GM18519 (cell line): ENCODE measurements around the gene MDM2.
"Not testable (repeated sequence)": the region's sequence is repeated elsewhere in the genome, so short reads cannot be mapped to it uniquely, and the experiment has no call there.

Experiments
- ATAC-seq: cut with Tn5 transposase; IDR thresholded peaks from one replicate; pipeline ENCODE4 v1.9.1; 2021; ENCODE audit warnings: mild to moderate bottlenecking, moderate library complexity; ENCODE audit not compliant: unreplicated experiment, low FRiP score

Gene MDM2

GRCh38 chr12:68804657-68805591 lies 3.1 kb upstream of the MDM2 start:
- no peak for ATAC-seq

GRCh38 chr12:68805592-68806120 lies 2.3 kb upstream of the MDM2 start:
- ATAC-seq, result no peak

- ATAC-seq, result no peak
Observed at GRCh38 chr12:68806488-68807237, 1.3 kb upstream of the MDM2 start.

GRCh38 chr12:68807274-68807575 lies 752 bp upstream of the MDM2 start:
- ATAC-seq, result not testable (repeated sequence)

GRCh38 chr12:68808388-68809189 lies 612 bp downstream of the MDM2 start:
- peak; percentile 41 for ATAC-seq

- ATAC-seq, result no peak
Observed at GRCh38 chr12:68809190-68810026, 1.4 kb downstream of the MDM2 start.

GRCh38 chr12:68810027-68810389 lies 2.0 kb downstream of the MDM2 start:
- ATAC-seq, result not testable (repeated sequence)

- not testable (repeated sequence) for ATAC-seq
Observed at GRCh38 chr12:68811573-68811972, 3.6 kb downstream of the MDM2 start.

GRCh38 chr12:68812553-68813241 lies 4.7 kb downstream of the MDM2 start:
- no peak for ATAC-seq

- ATAC-seq, result no peak
Observed at GRCh38 chr12:68813242-68813593, 5.2 kb downstream of the MDM2 start.

GRCh38 chr12:68814490-68815231 lies 6.7 kb downstream of the MDM2 start:
- no peak for ATAC-seq

GRCh38 chr12:68815232-68815927 lies 7.4 kb downstream of the MDM2 start:
- no peak for ATAC-seq

GRCh38 chr12:68815928-68816800 lies 8.2 kb downstream of the MDM2 start:
- no peak for ATAC-seq

- not testable (repeated sequence) for ATAC-seq
Observed at GRCh38 chr12:68819481-68819880, 11.5 kb downstream of the MDM2 start.

- no peak for ATAC-seq
Observed at GRCh38 chr12:68821357-68822188, 13.6 kb downstream of the MDM2 start.

GRCh38 chr12:68823696-68824095 lies 15.7 kb downstream of the MDM2 start:
- ATAC-seq, result no peak
